ENCODE results near the gene CRYGD. TPM values are rescaled to one million over a fixed set of nuclear protein-coding genes. Genes with fewer than 3 reads are reported as not detected.
A peak's percentile ranks its signal among the peaks of the same experiment; 100 is the strongest.

CRYGD gene
- total and polyA plus RNA-seq, 2 of the 13 experiments (the other 11 are each of a cell fraction or from before 2014, with no cell fraction given), result not detected

DNA sequence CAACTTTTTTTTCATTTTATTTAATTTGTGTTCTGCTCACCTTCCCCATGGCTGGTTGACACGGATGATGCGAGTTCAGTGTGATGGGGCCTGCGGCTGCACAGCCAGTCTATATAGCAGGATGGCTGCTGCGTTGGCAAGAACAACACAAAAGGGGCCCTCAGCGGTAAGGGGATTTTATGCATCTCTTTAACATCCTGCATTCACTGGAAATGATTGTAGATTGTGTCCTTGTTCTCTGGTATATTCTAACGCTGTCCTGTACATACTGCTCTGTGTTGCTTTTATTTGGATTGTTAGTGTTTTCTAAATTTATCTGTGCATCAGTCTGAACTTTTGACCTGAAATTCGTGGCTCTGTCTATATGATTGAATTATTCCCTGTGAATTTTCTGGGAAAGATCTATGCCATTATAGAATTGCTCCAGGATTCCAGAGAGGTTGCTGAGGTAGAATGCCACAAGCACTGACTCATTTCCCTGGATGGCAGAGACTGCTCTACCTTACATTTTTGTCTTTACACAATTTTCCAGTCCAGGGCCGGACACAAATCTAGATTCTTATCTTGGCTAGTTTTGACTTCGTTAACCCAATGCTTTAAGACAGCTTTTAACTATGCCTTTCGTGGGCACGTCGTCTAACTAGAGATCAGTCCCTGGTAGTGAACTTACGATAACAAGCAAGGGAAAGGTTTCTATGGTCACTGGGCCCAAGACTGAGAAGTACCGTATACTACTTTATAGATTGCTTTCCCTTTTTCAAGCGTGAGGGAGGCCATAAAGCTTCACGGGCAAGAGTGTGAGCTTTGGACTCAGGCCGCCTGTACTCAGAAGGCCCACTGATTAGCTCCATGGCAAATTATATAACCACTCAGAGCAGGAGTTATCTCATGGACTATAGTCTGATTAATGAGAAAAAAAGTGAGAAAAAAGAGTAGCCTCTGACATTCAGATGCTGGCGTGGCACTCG is 5.7 kb upstream of the CRYGD start, which contains the start of gene CRYGC (continued):
- TF ChIP-seq ZNF513 (CRISPR knock-in tag; conservative IDR thresholded peaks at IDR 0.05) (no peak), MBNL3 (CRISPR knock-in tag; conservative IDR thresholded peaks at IDR 0.05) (no peak), RBFOX2 (IDR thresholded peaks at IDR 0.05; ENCODE audit: low read depth, low read length) (peak; percentile 45; the same call in 1 of the 2 replicates), NCOA2 (CRISPR knock-in tag; IDR thresholded peaks at IDR 0.05) (peak; percentile 29; the same call in 1 of the 2 replicates), PAWR (CRISPR knock-in tag; IDR thresholded peaks at IDR 0.05; ENCODE audit: borderline replicate concordance) (no peak), ATF1 (CRISPR knock-in tag; IDR thresholded peaks at IDR 0.05) (no peak), ZMYM2 (CRISPR knock-in tag; IDR thresholded peaks at IDR 0.05) (0 out of 2 replicates have a peak, but pooled peaks have one; percentile 7), ZSCAN21 (CRISPR knock-in tag; IDR thresholded peaks at IDR 0.05; ENCODE audit: borderline replicate concordance) (no peak), RFXANK (CRISPR knock-in tag; IDR thresholded peaks at IDR 0.05) (no peak), ZNF484 (CRISPR knock-in tag; IDR thresholded peaks at IDR 0.05; ENCODE audit: borderline replicate concordance, low read depth) (no peak), HDAC2 (CRISPR knock-in tag; IDR thresholded peaks at IDR 0.05) (peak; percentile 83), KDM4B (CRISPR knock-in tag; IDR thresholded peaks at IDR 0.05) (no peak), PAF1 (CRISPR knock-in tag; IDR thresholded peaks at IDR 0.05) (no peak), ARID4A (CRISPR knock-in tag; IDR thresholded peaks at IDR 0.05; ENCODE audit: borderline replicate concordance) (peak; percentile 61; the same call in 1 of the 2 replicates), ZNF224 (CRISPR knock-in tag; IDR thresholded peaks at IDR 0.05) (0 out of 2 replicates have a peak, but pooled peaks have one; percentile 52), ZNF607 (CRISPR knock-in tag; IDR thresholded peaks at IDR 0.05; ENCODE audit: borderline replicate concordance) (no peak), SMAD3 (CRISPR knock-in tag; IDR thresholded peaks at IDR 0.05) (0 out of 2 replicates have a peak, but pooled peaks have one; percentile 42), ZNF263 (CRISPR knock-in tag; IDR thresholded peaks at IDR 0.05) (no peak; the same call in 1 of the 2 replicates), SRSF1 (optimal IDR thresholded peaks at IDR 0.05; ENCODE audit: low read depth, low read length) (no peak), ZNF24 (IDR thresholded peaks at IDR 0.05) (no peak), SKI (IDR thresholded peaks at IDR 0.05; ENCODE audit: partially characterized antibody) (no peak)
- TF ChIP-seq, protein P1, sequence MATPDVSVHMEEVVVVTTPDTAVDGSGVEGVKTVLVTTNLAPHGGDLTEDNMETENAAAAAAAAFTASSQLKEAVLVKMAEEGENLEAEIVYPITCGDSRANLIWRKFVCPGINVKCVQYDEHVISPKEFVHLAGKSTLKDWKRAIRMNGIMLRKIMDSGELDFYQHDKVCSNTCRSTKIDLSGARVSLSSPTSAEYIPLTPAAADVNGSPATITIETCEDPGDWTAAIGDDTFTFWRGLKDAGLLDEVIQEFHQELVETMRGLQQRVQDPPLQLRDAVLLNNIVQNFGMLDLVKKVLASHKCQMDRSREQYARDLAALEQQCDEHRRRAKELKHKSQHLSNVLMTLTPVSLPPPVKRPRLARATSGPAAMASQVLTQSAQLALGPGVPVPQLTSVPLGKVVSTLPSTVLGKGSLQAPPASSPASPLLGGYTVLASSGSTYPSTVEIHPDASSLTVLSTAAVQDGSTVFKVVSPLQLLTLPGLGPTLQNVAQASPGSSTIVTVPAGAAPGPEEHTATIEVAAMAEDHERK (CRISPR knock-in tag; IDR thresholded peaks at IDR 0.05; ENCODE audit: low read depth), result no peak

Data from HepG2 (cell line).